ENCODE measurements around the gene OR13A1.
"Not testable (repeated sequence)": the region's sequence is repeated elsewhere in the genome, so short reads cannot be mapped to it uniquely, and the experiment has no call there.

The OR13A1 gene

GRCh38 chr10:45280113-45280760 is 35.2 kb downstream of the OR13A1 start:
- no peak for DNase-seq

- no peak for DNase-seq
Observed at GRCh38 chr10:45279682-45280081, 35.7 kb downstream of the OR13A1 start.

- DNase-seq, result no peak
Observed at GRCh38 chr10:45278860-45279498, 36.4 kb downstream of the OR13A1 start.

- not testable (repeated sequence) for DNase-seq
Observed at GRCh38 chr10:45276146-45276545, 39.3 kb downstream of the OR13A1 start.

- DNase-seq, result no peak
Observed at GRCh38 chr10:45274364-45274763, 41.0 kb downstream of the OR13A1 start.

GRCh38 chr10:45267777-45268176 is 47.6 kb downstream of the OR13A1 start:
- DNase-seq, result not testable (repeated sequence)

- DNase-seq, result no peak
Observed at GRCh38 chr10:45265996-45266395, 49.4 kb downstream of the OR13A1 start.

- no peak for DNase-seq
Observed at GRCh38 chr10:45261946-45262345, 53.5 kb downstream of the OR13A1 start.

GRCh38 chr10:45261243-45261775 is 54.1 kb downstream of the OR13A1 start:
- no peak for DNase-seq

- DNase-seq, result not testable (repeated sequence)
Observed at GRCh38 chr10:45260635-45261034, 54.8 kb downstream of the OR13A1 start.

- DNase-seq, result not testable (repeated sequence)
Observed at GRCh38 chr10:45259786-45260495, 55.5 kb downstream of the OR13A1 start.

GRCh38 chr10:45257600-45257999 is 57.8 kb downstream of the OR13A1 start:
- no peak for DNase-seq

GRCh38 chr10:45256246-45256645 is 59.2 kb downstream of the OR13A1 start:
- no peak for DNase-seq

- DNase-seq, result peak in 1 of 2 experiments; percentile 18
Observed at GRCh38 chr10:45255706-45256105, 59.7 kb downstream of the OR13A1 start.

- no peak for DNase-seq
Observed at GRCh38 chr10:45254892-45255291, 60.5 kb downstream of the OR13A1 start.

- DNase-seq, result no peak
Observed at GRCh38 chr10:45253183-45253914, 62.1 kb downstream of the OR13A1 start.
